B cell (primary cell): ENCODE measurements around the gene MAL. TPM values are rescaled to one million over a fixed set of nuclear protein-coding genes. Genes with fewer than 3 reads are reported as not detected.

Source experiments
- ATAC-seq: fragments of 200-7000 bp; cut with Tn5 transposase; one replicate; pipeline ENCODE4 v1.10.0; 2021; ENCODE audit warnings: low read depth, mild to moderate bottlenecking, moderate number of reproducible peaks, moderate library complexity
- CTCF ChIA-PET: fragments of 350-600 bp; sonication (Branson Sonifier 250); formaldehyde crosslinking; loops from one replicate; lab custom pipeline; 2021; ENCODE audit warnings: antibody characterized with exemption, inconsistent platforms; lab: Charles Lee
- POLR2A ChIA-PET: fragments of 350-600 bp; sonication (Branson Sonifier 250); formaldehyde crosslinking; loops from one replicate; lab custom pipeline; 2021; ENCODE audit warnings: antibody characterized with exemption; lab: Charles Lee
- DNase-seq: peaks from one replicate; pipeline ENCODE4 v3.0.0; 2013
- H2AFZ ChIP-seq: 2 replicates; pipeline ENCODE4 v1.6.1; 2012; ENCODE audit warnings: mild to moderate bottlenecking, low read depth, low read length; ENCODE audit not compliant: insufficient read depth, poor library complexity, severe bottlenecking
- H3K27ac ChIP-seq, 2 donors: 1 replicate in 1 of 2; 2 replicates in 1 of 2; pipeline ENCODE4 v1.5.1; 2012 to 2013; ENCODE audit warnings: low read length in 2 of 2, mild to moderate bottlenecking in 2 of 2, moderate library complexity in 1 of 2
- H3K27me3 ChIP-seq, 4 experiments: fragments of 200-600 bp in 1 of 4; sonication (generic) in 1 of 4; replicated peaks in 1 of 4; 1 replicate in 2 of 4; 2 replicates in 2 of 4; pipeline versions ENCODE4 v1.6.1 to v1.7.0; 2013 to 2016; ENCODE audit warnings: low read length in 3 of 4, mild to moderate bottlenecking in 2 of 4, mixed read lengths in 1 of 4, moderate library complexity in 1 of 4; ENCODE audit not compliant: insufficient read depth in 4 of 4, control insufficient read depth in 3 of 4; ENCODE audit errors: control extremely low read depth in 1 of 4
- H3K36me3 ChIP-seq, 2 experiments: replicated peaks in 1 of 2; 1 replicate in 1 of 2; 2 replicates in 1 of 2; pipeline versions ENCODE4 v1.6.1 to v1.7.1; 2013; ENCODE audit warnings: low read length in 1 of 2; ENCODE audit not compliant: insufficient read depth in 2 of 2, control insufficient read depth in 1 of 2; ENCODE audit errors: control extremely low read depth in 1 of 2, extremely low read depth in 1 of 2
- H3K4me1 ChIP-seq, 2 donors: fragments of 200-600 bp in 1 of 2; sonication (generic) in 1 of 2; 1 replicate in 1 of 2; 2 replicates in 1 of 2; pipeline versions ENCODE4 v1.5.1 to v1.6.1; 2013 to 2017; ENCODE audit warnings: low read length in 2 of 2; ENCODE audit not compliant: control insufficient read depth in 2 of 2, insufficient read depth in 2 of 2
- H3K4me2 ChIP-seq: replicated peaks from 2 replicates; pipeline ENCODE3; 2012; ENCODE audit warnings: mild to moderate bottlenecking, low read depth, low read length; ENCODE audit not compliant: poor library complexity, severe bottlenecking
- H3K4me3 ChIP-seq, 5 experiments: fragments of 200-600 bp in 1 of 5; sonication (generic) in 1 of 5; 1 replicate in 3 of 5; 2 replicates in 2 of 5; pipeline versions ENCODE4 v1.5.1 to v1.7.0; 2011 to 2016; ENCODE audit warnings: low read length in 4 of 5, mild to moderate bottlenecking in 4 of 5, low read depth in 2 of 5, control low read depth in 1 of 5, moderate library complexity in 1 of 5; ENCODE audit not compliant: insufficient read depth in 1 of 5; ENCODE audit errors: control extremely low read depth in 1 of 5, extremely low read depth in 1 of 5
- H3K79me2 ChIP-seq: fragments of 200-600 bp; sonication (generic); one replicate; pipeline ENCODE4 v1.6.0; 2016; ENCODE audit warnings: low read length; ENCODE audit not compliant: control insufficient read depth, insufficient read depth
- H3K9ac ChIP-seq: fragments of 200-600 bp; sonication (generic); 2 replicates; pipeline ENCODE4 v1.6.1; 2017; ENCODE audit warnings: mild to moderate bottlenecking, low read length, moderate library complexity
- H3K9me3 ChIP-seq, 3 donors: one replicate each; pipeline versions ENCODE4 v1.6.1 to v1.7.1; 2013; ENCODE audit warnings: low read length in 2 of 3; ENCODE audit not compliant: control insufficient read depth in 2 of 3, insufficient read depth in 1 of 3; ENCODE audit errors: control extremely low read depth in 1 of 3
- H4K20me1 ChIP-seq: 2 replicates; pipeline ENCODE4 v1.6.0; 2012; ENCODE audit warnings: mild to moderate bottlenecking, low read length; ENCODE audit not compliant: insufficient read depth, control insufficient read depth, poor library complexity, severe bottlenecking
- H3K27ac Mint-ChIP-seq: one replicate; pipeline ENCODE4 v1.8.0; 2021; ENCODE audit warnings: mixed read lengths
- H3K27me3 Mint-ChIP-seq: one replicate; pipeline ENCODE4 v1.8.0; 2021; ENCODE audit warnings: mixed read lengths
- H3K4me1 Mint-ChIP-seq: one replicate; pipeline ENCODE4 v1.8.0; 2021; ENCODE audit warnings: mixed read lengths
- H3K4me3 Mint-ChIP-seq: one replicate; pipeline ENCODE4 v1.8.0; 2021; ENCODE audit warnings: mixed read lengths
- H3K9me3 Mint-ChIP-seq: one replicate; pipeline ENCODE4 v1.8.0; 2022; ENCODE audit warnings: mixed read lengths; ENCODE audit not compliant: insufficient read depth
- EZH2 ChIP-seq: IDR thresholded peaks from 2 replicates; pipeline ENCODE4 v1.6.1; 2012; ENCODE audit warnings: borderline replicate concordance, low read depth, mild to moderate bottlenecking, moderate library complexity, low read length; ENCODE audit not compliant: insufficient read depth, poor library complexity, severe bottlenecking
- WGBS: methylation state at CpG from one replicate; pipeline ENCODE4 v1.1.5; 2013; ENCODE audit warnings: missing lambda C conversion rate; ENCODE audit not compliant: insufficient coverage; 5-methylcytosine and 5-hydroxymethylcytosine counted together
- intact Hi-C: fragments of 100-400 bp; cut with micrococcal nuclease; formaldehyde crosslinking; loops from one replicate; pipeline ENCODE4 v1.10.0; 2022
- polyA plus RNA-seq: library from polyadenylated mRNA; depleted of rRNA; stranded (reverse); fragments of >200 nt; gene quantifications from 2 replicates; pipeline ENCODE4 v1.2.3, GENCODE V29; 2012
- total RNA-seq, 2 donors: library from RNA; stranded (reverse); fragments of 120-200 nt in 1 of 2; gene quantifications; 1 replicate in 1 of 2; 2 replicates in 1 of 2; pipeline versions ENCODE4 v1.2.3 to v1.2.4, GENCODE V29; 2013 to 2022
- TF ChIP-seq, protein P1 (sequence below): fragments of 200-600 bp; IDR thresholded peaks from one replicate; pipeline ENCODE4 v1.8.0; 2022; ENCODE audit warnings: antibody characterized with exemption, mild to moderate bottlenecking

Gene MAL
- total and polyA plus RNA-seq, 2 donors (not counting 1 experiment from before 2014, with no cell fraction given), result 0.74 to 3.0 TPM

DNA sequence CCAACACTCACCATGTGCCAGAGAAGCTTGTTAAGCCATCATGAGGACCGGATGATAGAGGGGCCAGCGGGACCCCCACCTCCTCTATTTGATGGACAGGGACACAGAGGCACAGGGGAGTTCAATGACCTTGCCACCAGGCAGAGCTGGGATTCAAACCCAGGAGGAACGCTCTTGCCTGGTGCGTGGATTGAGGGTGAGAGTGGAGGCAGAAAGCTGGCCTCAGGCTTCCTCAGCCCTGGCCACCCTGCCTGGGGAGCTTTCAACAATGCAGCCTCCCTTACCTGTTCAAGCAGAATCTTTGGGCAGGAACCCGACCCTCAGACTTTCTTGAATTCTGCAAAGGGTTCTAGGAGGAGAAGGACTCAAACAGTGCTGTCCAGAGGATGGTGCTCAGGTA is 39.9 kb upstream of the MAL start:
- H3K27ac ChIP-seq, result no peak overlapping the region
- ChIA-PET CTCF (interaction anchor here (1.6 kb wide), 1 partner anchor 27 kb away, joined by 4 read pairs; no protein-coding TSS in a partner anchor), POLR2A (no interaction called here)
- H3K9ac ChIP-seq, result no peak overlapping the region
- 90% methylated on average over 4 of the region's 5 CpGs for WGBS
- no peak for ATAC-seq
- H3K79me2 ChIP-seq, result no peaks in the 10 kb centered on the region
- no peaks in the 10 kb centered on the region for H3K36me3 ChIP-seq
- H3K27ac Mint-ChIP-seq, result no peak overlapping the region
- H3K9me3 Mint-ChIP-seq, result no peaks in the 10 kb centered on the region
- no peak overlapping the region for H3K4me3 ChIP-seq
- no peak overlapping the region for H3K4me2 ChIP-seq
- H3K4me3 Mint-ChIP-seq, result no peak overlapping the region
- TF ChIP-seq, protein P1, sequence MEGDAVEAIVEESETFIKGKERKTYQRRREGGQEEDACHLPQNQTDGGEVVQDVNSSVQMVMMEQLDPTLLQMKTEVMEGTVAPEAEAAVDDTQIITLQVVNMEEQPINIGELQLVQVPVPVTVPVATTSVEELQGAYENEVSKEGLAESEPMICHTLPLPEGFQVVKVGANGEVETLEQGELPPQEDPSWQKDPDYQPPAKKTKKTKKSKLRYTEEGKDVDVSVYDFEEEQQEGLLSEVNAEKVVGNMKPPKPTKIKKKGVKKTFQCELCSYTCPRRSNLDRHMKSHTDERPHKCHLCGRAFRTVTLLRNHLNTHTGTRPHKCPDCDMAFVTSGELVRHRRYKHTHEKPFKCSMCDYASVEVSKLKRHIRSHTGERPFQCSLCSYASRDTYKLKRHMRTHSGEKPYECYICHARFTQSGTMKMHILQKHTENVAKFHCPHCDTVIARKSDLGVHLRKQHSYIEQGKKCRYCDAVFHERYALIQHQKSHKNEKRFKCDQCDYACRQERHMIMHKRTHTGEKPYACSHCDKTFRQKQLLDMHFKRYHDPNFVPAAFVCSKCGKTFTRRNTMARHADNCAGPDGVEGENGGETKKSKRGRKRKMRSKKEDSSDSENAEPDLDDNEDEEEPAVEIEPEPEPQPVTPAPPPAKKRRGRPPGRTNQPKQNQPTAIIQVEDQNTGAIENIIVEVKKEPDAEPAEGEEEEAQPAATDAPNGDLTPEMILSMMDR, result no peak
- no peak for TF ChIP-seq EZH2
- H4K20me1 ChIP-seq, result no peaks in the 10 kb centered on the region
- H2AFZ ChIP-seq, result no peak overlapping the region
- intact Hi-C loops, result no loop called here
- DNase-seq, result no peak
- no peaks in the 10 kb centered on the region for H3K27me3 ChIP-seq
- peaks cover 0 to 7% (median 0%) of the 10 kb centered on the region in 3 donors for H3K9me3 ChIP-seq
- no peaks in the 10 kb centered on the region for H3K4me1 ChIP-seq
- H3K4me1 Mint-ChIP-seq, result no peaks in the 10 kb centered on the region
- peaks cover 20% of the 10 kb centered on the region for H3K27me3 Mint-ChIP-seq

DNA sequence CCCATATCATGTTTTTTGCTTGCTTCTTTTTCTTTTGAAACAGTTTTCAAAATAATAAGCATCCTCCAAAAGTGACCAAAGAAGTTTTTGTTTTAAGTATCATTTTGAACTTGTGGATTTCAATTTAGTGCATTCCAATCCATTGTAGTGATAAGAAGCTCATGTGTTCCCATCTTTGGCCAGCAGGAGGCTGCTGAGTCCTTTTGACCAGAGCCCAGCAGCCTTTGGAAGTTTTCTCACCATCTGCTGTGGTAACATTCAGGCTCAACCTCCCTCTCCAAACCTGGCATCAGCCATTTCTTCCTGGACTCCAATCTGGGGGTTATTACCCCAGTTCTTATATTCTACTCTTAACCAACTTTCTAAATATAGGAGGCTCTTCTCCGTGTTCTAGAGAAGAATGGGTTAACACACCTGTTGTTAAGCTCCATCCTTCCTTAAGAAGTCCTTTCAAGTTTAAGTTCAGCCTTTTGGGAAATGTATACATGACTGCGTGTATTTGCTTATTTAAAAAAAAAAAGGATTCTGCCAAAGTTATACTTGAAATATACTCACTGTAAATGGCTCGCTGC is 39.0 kb upstream of the MAL start:
- H3K9me3 ChIP-seq, result peaks cover 0 to 7% (median 0%) of the 10 kb centered on the region in 3 donors
- Mint-ChIP-seq H3K27ac (no peak overlapping the region), H3K4me3 (no peak overlapping the region), H3K9me3 (no peaks in the 10 kb centered on the region), H3K4me1 (no peaks in the 10 kb centered on the region), H3K27me3 (peaks cover 20% of the 10 kb centered on the region)
- H2AFZ ChIP-seq, result no peak overlapping the region
- no peak overlapping the region for H3K4me3 ChIP-seq
- no peaks in the 10 kb centered on the region for H3K79me2 ChIP-seq
- no peak overlapping the region for H3K9ac ChIP-seq
- DNase-seq (no peak), ATAC-seq (no peak)
- CTCF ChIA-PET, result interaction anchor here (1.0 kb wide), 2 partner anchors 9 kb away, joined by 3 read pairs; no protein-coding TSS in a partner anchor
- no peak overlapping the region for H3K27ac ChIP-seq
- no peak overlapping the region for H3K4me2 ChIP-seq
- intact Hi-C loops, result no loop called here
- H3K27me3 ChIP-seq, result no peaks in the 10 kb centered on the region
- TF ChIP-seq, protein P1, result peak; percentile 39
- no peak for TF ChIP-seq EZH2
- POLR2A ChIA-PET, result no interaction called here
- no CpG with 5 or more reads among the region's 3 CpGs for WGBS
- no peaks in the 10 kb centered on the region for H3K4me1 ChIP-seq
- H4K20me1 ChIP-seq, result no peaks in the 10 kb centered on the region
- no peaks in the 10 kb centered on the region for H3K36me3 ChIP-seq
